Osteocyte (in vitro differentiated cells): ENCODE data around the gene ZSWIM5. TPM values are rescaled to one million over a fixed set of nuclear protein-coding genes. Genes with fewer than 3 reads are reported as not detected.
A peak's percentile ranks its signal among the peaks of the same experiment; 100 is the strongest.
"Not testable (repeated sequence)": the region's sequence is repeated elsewhere in the genome, so short reads cannot be mapped to it uniquely, and the experiment has no call there.

Experiments
- DNase-seq: peaks from one replicate; pipeline ENCODE4 v3.0.0; 2021; ENCODE audit warnings: mixed read lengths; ENCODE audit not compliant: unreplicated experiment; ENCODE audit errors: extremely low spot score
- H3K27ac Mint-ChIP-seq: one replicate; pipeline ENCODE4 v1.8.0; 2021; ENCODE audit warnings: mild to moderate bottlenecking, mixed read lengths; ENCODE audit not compliant: unreplicated experiment
- H3K27me3 Mint-ChIP-seq: one replicate; pipeline ENCODE4 v1.8.0; 2021; ENCODE audit warnings: mixed read lengths; ENCODE audit not compliant: unreplicated experiment
- H3K36me3 Mint-ChIP-seq: one replicate; pipeline ENCODE4 v1.8.0; 2021; ENCODE audit warnings: mixed read lengths; ENCODE audit not compliant: unreplicated experiment
- H3K4me1 Mint-ChIP-seq: one replicate; pipeline ENCODE4 v1.8.0; 2021; ENCODE audit warnings: mixed read lengths; ENCODE audit not compliant: unreplicated experiment
- H3K4me3 Mint-ChIP-seq: one replicate; pipeline ENCODE4 v1.8.0; 2021; ENCODE audit warnings: mild to moderate bottlenecking, moderate library complexity, mixed read lengths; ENCODE audit not compliant: unreplicated experiment
- H3K9me3 Mint-ChIP-seq: one replicate; pipeline ENCODE4 v1.8.0; 2021; ENCODE audit warnings: mixed read lengths; ENCODE audit not compliant: unreplicated experiment
- total RNA-seq: library from RNA; stranded (reverse); gene quantifications from 2 replicates; pipeline ENCODE4 v1.2.1, GENCODE V29; 2021
- TF ChIP-seq, protein P1 (sequence below): fragments of 200-600 bp; sonication (generic); IDR thresholded peaks from 2 replicates; pipeline ENCODE4 v1.5.0; 2021; ENCODE audit warnings: antibody characterized with exemption, mild to moderate bottlenecking, moderate library complexity

The ZSWIM5 gene
- total RNA-seq, 1 donor from 2014 or later: 0.73 TPM

DNA sequence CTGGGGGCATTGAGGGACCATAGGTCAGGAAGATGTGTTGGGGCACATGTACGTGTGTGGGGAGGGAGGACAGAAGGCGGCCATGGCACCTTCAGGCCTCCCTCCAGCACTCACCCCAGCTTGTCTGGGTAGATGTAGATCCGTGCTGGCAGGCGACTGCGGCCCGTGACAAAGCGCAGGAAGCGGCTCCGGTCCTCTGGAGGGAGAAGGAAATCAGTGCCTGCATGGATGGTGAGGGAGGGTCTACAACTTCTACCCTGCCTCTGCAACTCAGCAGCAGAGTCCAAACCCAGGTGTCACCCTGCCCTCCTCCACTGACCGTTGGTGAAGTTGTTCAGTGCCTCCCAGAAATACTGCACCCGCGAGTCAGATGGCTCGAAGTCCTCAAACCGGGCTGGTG is 202.7 kb downstream of the ZSWIM5 start:
- H3K27me3 Mint-ChIP-seq: no peaks in the 10 kb centered on the region
- no peak overlapping the region for H3K27ac Mint-ChIP-seq
- peak; percentile 79 for DNase-seq
- TF ChIP-seq, protein P1, sequence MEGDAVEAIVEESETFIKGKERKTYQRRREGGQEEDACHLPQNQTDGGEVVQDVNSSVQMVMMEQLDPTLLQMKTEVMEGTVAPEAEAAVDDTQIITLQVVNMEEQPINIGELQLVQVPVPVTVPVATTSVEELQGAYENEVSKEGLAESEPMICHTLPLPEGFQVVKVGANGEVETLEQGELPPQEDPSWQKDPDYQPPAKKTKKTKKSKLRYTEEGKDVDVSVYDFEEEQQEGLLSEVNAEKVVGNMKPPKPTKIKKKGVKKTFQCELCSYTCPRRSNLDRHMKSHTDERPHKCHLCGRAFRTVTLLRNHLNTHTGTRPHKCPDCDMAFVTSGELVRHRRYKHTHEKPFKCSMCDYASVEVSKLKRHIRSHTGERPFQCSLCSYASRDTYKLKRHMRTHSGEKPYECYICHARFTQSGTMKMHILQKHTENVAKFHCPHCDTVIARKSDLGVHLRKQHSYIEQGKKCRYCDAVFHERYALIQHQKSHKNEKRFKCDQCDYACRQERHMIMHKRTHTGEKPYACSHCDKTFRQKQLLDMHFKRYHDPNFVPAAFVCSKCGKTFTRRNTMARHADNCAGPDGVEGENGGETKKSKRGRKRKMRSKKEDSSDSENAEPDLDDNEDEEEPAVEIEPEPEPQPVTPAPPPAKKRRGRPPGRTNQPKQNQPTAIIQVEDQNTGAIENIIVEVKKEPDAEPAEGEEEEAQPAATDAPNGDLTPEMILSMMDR: no peak
- H3K4me3 Mint-ChIP-seq: no peak overlapping the region
- no peaks in the 10 kb centered on the region for H3K9me3 Mint-ChIP-seq
- H3K36me3 Mint-ChIP-seq: peaks cover 42% of the 10 kb centered on the region
- no peaks in the 10 kb centered on the region for H3K4me1 Mint-ChIP-seq

DNA sequence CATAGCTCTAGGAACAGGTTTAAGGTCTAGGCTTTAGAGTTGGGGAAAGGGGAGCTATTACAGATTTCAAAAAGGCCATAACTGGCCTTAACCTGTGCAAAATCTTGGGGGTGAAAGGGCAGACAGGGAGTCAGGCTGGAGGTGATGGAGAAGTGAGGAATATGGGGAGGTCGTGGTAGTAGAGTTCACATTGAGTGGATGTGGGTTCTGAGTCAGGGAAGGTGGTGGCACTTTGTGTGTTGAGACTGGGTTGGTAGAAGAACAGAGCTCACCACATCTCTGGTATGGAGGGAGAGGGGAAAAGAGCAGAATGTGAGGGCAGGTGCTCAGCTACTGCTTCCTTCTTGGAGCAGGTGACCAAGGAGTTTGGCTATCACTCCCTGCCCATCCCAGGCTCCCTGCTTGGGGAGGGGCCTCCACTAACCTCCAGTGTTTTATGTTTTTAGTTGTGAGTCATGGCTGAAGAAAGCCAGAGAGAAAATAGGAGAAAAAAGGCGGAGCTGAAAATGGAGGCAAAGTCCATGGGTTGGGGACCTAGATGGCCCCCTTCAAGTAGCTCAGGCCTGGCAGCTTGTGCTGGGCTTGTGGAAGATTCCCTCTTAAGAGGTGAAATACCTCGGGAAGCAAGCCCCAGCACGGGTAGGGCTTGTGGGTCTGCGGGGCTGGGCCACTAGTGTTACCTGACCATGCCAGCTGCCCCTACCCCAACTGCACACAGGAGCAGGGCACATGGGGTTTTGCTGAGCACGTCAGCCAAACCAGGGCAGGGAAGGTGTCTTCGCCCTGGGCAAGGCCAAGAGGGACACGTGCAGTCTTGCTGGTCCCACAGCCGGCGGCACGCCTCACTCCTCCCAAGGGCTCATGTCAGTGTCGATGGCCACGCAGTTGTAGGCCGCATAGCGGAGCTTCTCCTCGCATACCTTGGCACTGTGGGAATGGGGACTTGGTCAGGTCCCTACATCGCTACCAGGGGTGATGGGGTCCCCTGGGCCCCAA is 203.5 kb downstream of the ZSWIM5 start:
- peaks cover 41% of the 10 kb centered on the region for H3K36me3 Mint-ChIP-seq
- no peaks in the 10 kb centered on the region for H3K4me1 Mint-ChIP-seq
- TF ChIP-seq, protein P1: no peak
- H3K27me3 Mint-ChIP-seq: no peaks in the 10 kb centered on the region
- no peak overlapping the region for H3K4me3 Mint-ChIP-seq
- peak; percentile 83 for DNase-seq
- no peak overlapping the region for H3K27ac Mint-ChIP-seq
- no peaks in the 10 kb centered on the region for H3K9me3 Mint-ChIP-seq

DNA sequence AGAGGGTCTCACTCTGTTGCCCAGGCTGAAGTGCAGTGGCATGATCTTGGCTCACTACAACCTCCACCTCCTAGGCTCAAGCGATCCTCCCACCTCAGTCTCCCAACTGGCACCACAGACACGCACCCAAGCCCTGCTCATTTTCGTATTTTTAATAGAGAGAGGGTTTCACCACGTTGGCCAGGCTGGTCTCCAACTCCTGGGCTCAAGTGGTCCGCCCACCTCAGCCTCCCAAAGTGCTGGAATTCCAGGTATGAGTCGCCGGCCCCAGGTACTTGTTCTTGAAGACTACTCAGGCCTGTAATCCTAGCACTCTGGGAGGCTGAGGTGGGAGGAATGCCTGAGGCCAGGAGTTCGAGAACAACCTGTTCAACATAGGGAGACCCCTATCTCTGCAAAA is 204.8 kb downstream of the ZSWIM5 start:
- H3K9me3 Mint-ChIP-seq, H3K4me3 Mint-ChIP-seq, H3K4me1 Mint-ChIP-seq, H3K27ac Mint-ChIP-seq, H3K27me3 Mint-ChIP-seq: not testable (repeated sequence)
- H3K36me3 Mint-ChIP-seq: peaks cover 31% of the 10 kb centered on the region
- DNase-seq: peak; percentile 66

DNA sequence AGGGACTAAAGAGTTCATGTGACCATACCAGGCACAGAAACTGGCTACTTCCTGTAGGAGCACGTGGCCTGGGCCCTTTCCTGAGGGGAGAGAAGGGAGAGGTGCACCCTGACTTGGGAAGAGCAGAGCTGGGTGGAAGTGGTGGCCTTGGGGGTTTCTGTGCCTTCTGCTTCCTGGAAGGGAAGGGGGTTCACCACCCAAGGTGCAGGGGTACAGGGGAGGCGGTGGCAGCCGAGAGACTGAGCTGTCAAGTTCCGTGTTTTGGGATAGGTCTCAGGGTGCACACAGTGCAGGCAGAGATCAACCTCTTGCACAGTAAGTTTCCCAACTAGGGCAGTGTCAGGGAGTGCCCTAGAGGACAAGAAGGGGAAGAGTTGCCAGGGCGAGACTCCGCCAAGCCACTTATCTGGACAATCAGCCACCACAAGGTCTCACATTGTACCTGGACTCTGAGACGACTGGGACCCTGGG is 205.4 kb downstream of the ZSWIM5 start:
- Mint-ChIP-seq H3K27me3 (no peaks in the 10 kb centered on the region), H3K4me3 (no peak overlapping the region), H3K27ac (no peak overlapping the region), H3K4me1 (no peaks in the 10 kb centered on the region), H3K9me3 (no peaks in the 10 kb centered on the region), H3K36me3 (peaks cover 29% of the 10 kb centered on the region)
- TF ChIP-seq, protein P1: no peak
- DNase-seq: peak; percentile 71

DNA sequence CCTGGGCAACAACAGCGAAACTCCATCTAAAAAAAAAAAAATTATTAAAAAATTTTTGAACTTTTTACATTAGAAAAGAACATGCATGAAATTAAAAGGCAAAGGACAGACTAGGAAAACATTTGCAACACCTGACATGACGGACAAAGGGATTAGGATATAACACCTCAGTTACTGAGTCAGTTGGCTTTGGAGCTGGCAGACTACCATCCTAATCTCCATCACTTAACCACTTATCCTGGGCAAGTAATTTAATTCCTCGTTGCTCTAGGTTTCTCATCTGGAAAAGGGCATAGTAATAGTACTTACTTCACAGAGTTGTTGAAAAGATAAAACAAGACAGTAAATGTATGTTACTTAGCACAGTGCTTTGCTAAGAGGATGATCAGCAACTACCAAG is 207.2 kb downstream of the ZSWIM5 start:
- Mint-ChIP-seq H3K9me3 (no peaks in the 10 kb centered on the region), H3K36me3 (peaks cover 15% of the 10 kb centered on the region), H3K4me1 (no peaks in the 10 kb centered on the region), H3K4me3 (no peak overlapping the region), H3K27me3 (no peaks in the 10 kb centered on the region), H3K27ac (no peak overlapping the region)
- no peak for DNase-seq
- TF ChIP-seq, protein P1: no peak
